ENCODE data around the gene ABCB9.
"Not testable (repeated sequence)": the region's sequence is repeated elsewhere in the genome, so short reads cannot be mapped to it uniquely, and the experiment has no call there.

ABCB9 gene

DNA sequence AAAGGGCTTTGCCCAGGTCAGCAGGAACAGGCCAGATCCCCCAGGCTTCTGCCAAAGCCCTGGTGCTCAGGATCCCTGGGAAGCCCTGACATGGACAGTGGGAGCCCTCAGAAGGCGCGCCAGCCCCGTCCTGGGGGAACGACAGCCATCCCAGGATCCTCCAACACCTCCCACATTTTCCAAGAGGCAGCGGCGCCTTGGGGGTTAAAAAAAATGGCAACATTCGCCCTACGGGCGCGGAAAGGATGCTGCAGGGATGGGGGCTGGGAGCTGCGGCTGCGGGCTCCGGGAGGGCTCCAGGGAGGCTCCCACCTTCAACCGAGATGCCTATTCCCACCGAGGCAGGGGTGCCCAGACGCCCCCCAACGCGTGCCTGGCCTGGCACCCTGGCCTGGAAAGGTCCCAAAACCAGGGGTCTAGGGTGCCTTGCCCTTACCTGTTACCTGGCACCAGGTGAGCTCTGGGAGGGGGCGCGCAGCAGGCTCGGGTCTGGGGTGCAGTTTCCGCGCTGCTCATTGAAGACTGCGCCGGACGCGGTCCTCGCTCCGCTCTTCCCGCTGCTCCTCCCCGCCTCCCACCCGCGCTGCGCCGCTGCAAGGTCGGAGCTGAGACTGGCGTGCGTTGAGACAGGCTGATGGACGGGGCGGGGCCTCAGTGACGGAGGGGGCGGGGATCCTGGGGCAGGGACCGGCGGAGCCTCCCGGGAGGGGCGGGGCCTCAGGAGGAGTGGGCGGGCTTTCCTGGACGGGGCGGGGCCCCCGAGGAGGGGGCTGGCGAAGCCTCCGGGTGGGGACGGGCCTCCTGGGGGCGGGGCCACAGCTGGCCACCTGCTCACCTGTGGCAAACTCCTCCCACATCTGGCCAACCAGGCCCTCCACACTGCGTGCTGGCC, at the start of gene ABCB9:
TSS of gene ABCB9 (minus strand) at position 613 of the 892 bp plus-strand sequence. CDS start 6,228 bp downstream, outside the sequence.
- peak; percentile 96 for DNase-seq

DNA sequence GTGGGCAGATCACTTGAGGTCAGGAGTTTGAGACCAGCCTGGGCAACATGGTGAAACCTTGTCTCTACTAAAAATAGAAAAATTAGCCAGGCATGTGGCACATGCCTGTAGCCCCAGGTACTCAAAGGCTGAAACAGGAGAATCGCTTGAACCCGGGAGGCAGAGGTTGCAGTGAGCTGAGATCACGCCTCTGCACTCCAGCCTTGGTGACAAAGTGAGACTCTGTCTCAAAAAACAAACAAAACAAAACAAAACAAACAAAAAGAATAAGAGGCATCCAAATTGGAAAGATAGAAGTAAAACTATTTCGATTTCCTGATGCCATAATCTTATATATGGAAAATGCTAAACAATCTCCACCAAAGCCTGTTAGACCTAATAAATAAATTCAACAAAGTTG, 48.2 kb upstream of the ABCB9 start:
- DNase-seq, result not testable (repeated sequence)

DNA sequence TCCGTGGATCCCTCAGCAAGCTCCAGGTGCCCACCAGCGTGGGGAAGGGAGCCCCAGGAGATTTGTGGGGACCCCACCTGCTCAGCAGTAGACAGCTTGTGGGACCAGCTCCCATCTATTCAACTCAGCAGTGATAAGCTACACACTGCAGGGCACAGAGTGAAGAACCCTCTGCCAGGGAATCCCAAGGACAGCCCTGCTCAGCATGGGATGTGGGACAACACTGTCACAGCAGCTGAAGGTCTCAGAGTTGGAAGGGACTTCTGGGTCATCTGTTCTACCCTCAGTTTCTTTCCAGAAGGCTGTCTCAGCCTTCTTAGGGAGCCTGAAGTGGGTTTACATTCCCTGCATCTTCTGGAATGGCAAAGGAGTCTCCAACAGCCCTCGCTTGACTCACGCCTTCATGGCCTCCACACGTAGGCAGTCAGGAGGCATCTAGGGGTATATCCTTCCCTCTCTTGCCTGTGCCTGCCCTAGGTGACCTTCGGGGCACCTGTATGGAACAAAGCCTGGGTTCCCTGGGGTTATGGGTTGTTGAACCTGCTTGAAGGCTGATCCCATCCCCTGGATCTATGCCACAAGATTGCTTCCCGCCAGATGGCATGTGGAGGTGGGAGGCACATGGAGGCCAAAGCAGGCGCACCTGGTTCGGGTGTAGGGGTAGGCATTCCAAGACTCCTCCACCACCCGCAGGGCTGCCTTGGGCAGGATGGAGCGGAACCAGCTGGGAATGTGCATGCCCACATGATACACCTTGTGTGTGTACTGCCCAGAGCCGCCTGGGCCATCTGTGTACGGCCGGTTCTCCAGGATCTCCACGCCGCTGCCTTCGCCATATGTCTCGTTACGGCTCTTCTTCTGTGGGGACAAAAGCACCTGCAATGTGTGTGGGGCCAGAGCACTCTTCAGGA, 47.2 kb upstream of the ABCB9 start:
- no peak for DNase-seq

DNA sequence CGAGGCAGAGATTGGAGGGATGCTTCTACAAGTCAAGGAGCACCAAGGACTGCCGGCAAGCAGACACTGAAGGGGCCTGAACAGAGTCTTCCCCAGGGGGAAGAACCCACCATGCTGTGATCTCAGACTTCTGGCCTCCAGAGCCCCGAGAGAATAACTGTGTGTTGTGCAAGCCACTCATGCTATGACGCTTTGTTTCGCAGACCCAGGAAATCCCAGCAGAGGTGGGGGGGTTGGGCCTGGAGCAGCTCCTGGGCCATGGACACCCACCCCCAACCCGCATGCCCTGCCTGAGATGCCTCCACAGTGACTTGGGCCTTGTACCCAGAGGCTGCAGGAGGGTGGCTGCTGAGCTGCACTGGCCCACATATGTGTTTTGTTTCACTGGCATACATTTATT, 45.4 kb upstream of the ABCB9 start:
- DNase-seq, result no peak

DNA sequence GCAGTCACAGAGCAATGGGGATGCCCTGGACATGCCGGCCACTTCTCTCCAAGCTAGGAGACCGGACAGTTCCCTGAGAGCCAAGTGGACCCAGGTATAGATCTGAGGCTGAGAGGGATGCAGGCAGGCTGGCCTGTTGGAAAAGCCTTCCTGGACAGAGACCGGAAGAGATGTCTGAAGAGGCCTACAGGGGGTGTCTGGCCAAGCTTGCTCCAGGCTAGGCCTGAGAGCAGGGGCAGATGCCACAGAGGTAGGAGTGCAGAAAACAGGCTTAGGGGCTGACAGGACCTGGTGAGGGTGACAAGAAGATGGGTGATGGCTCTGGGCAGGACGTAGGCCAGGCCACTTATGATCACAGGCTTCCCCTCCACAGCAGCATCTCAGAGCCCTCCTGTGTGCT, 44.4 kb upstream of the ABCB9 start:
- DNase-seq, result no peak

DNA sequence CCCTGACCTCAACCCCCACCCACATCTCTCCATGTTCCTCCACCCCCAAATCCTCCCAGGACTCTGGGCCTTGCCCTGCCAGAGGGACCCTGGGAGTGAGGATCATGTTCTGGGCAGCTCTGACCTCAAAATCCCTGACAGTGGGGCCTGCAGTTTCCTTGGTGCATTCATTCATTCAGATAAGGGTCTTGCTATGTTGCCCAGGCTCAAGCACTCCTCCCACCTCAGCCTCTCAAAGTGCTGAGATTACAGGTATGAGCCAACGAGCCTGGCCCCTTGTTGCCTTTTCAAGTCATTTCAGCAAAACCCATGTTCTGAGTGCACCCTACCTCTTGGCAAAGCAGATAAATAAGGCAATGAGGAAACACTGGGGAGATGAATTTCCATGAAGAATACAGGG, 43.8 kb upstream of the ABCB9 start:
- DNase-seq, result no peak

DNA sequence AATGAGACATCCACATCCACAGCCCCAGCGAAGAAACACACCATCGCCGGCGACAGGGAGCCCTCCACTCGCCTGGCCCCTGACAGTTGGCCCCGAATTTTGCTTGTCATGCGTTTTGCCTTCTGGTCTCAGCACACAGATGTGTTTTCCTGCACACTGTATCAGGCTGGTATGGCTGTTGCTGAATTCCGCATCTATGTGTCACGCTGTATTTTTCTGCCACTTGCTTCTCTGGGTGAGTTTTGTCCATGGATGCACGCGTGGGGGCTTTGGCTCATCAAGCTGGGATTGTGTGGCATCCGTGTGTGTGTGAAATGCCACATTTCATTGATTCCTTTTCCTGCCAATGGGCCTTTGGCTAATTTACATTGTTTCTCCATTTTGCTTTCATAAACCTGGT, 40.7 kb upstream of the ABCB9 start:
- no peak for DNase-seq

DNA sequence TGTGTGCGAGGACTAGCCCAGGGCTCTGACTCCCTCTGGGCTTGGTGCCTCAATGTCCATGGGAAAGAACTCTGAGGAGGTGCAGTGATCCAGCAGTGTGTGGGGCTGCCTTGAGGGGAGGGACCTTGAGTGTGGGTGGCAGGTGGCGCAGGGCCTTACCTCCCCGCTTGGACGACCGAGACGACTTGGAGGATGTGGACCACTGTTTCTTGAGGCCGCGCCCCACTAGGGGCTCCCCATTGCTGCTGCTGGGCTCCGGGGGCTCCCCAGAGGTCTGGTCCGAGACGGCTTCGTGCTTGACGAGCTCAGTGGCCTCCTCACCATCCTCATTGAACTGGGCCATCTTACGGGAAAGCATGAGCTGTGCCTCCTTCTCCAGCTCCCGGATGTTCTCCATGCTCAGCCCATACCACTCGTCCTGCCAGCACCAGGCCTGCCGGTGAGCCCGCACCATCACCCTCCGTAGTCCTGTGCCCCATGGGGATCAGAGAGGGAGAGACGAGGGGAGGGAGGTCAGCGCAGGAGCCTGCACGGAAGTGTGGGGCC, 38.9 kb upstream of the ABCB9 start:
- DNase-seq, result no peak

DNA sequence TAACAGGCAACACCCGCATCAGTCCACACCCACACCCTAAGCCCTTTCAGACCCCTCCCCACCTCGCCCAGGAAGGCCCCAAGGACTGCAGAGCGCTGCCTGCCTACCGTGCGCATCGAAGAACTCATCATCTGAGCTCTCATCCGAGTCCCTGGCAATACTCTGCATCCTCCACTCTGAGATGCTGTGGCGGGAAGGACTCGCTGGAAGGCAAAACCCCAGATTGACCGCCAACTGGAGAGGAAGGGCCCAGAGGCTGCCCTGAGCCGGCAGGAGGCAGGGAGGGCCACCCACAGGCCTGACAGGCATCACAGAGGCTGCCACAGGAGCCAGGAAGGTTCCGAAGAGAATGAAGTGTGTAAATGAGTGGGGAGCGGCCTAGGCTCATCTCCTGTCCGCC, 38.0 kb upstream of the ABCB9 start:
- no peak for DNase-seq

DNA sequence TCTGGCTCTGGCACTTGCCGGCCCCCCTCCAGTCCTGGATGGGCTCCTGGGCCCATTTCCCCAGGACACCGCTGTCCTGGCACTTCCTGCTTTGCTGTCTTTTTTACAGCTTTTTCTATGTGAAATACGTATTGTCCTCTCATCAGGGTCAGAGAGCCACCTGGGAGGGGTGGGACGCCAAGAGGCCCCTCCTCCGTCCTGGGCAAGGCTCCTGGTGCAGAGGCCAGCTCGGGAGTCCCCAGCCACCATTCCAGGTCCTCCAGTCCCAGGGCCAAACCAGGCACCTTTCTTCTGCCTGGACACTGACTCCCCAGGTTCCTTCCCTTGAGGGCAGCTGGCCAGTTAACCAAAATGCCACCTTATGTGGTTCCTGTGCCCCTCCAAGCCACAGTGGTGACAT, 37.0 kb upstream of the ABCB9 start:
- DNase-seq, result no peak

DNA sequence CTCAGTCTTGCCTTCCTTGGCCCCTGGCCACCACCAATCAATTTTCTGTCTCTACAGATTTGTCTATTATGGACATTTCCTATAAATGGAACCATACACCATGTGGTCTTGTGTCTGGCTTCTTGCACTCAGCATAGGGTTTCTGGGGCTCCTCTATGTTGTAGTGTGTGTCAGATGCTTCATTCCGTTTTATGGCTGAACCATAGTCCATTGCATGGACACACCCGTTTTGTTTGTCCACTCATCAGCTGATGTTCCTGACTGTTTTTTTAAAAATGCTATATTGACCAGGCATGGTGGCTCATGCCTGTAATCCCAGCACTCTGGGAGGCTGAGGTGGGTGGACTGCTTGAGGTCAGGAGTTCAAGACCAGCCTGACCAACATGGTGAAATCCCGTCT, 35.2 kb upstream of the ABCB9 start:
- DNase-seq, result no peak

DNA sequence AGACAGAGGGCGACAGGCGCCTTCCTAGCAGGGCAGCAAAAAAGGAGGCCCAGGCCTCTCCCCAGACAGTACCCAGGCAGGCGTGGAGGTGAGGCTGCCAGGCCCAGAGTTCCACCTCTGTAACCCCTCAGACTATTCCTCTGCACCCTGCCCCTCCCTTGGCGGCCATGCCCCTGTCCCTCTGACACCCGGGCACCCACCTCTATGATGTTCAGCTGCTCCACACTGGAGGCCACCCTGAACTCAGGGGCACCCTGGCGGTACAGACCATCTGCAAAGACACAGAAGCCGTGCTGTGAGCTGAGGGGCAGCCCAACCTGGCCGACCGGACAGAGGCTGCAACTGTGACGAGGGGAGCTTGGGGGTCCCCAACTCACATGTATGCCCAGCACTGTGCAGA, 34.3 kb upstream of the ABCB9 start:
- no peak for DNase-seq

DNA sequence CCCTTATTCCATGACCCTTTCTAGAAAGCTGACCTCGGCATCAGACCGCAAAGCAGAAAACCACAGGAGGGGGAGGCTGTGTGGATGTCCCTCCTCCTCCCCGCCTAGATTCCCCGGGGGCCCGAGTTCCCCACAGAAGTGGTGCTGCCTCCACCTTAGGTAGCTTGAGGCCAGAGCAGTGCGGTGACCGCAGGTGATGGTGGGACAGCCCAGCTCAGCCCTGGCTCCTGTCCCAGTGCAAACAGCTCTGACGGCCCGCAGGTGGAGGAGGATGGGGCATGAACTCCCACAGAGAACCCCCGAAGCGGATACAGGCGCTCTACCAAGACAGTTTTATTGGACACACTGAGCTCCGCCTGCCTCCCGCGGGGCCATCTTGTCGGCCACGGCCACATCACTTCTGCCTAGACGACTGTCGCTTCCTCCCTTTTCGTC, 33.7 kb upstream of the ABCB9 start:
- no peak for DNase-seq

DNA sequence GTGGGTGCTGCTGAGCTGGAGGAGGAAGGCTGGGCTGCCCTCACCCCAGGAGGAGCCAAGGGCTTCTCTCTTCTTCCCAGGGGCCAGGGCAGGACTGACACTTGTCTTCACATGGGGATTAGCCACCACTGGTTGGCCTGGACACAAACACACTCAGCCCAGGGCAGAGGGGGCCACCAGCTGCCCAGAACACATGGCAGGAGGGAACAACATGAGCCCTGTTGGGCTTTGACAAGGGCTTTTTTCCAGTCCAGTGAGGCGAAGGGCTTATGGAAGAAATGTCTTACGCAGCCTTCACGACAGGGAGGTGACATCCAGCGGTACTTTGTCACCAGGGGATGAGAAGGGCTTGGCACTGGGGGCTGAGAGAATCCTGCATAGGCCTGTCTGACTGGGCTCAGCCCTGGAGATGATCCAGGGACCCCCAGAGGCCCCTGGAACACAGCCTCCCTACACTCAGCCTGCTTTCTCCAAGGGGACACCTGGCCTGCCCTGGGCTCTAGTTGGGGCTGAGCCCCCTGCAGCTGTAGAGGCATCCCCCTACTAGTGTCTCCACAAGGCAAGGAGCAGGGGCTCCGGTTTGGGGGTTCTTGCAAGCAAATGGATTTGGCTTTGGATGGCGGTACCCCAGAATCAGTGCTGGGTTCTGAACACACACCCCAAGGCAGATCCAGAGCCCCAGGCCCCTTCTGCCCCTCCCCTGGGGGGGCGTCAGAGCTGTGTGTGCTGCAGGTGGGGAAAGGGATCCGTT, 33.1 kb upstream of the ABCB9 start:
- no peak for DNase-seq

DNA sequence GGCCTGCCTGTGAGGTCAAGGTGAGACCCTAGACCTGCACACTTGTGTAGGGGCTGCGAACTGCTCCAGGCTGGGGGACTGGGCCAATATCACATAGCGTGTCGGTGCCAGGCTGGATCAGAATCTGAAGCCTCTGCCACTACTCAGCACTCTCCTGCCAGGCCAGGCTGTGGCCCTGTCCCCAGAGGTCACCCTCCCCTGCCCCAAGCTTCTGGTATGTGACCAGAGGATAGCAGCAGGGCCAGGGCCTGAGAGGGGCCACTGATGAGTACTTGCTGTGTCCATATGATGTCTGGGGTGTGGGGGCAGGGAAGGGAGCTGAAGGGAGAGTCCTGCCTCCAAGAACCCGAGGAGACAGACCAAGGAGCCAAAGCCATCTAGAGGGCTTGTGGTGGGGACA, 32.1 kb upstream of the ABCB9 start:
- no peak for DNase-seq

DNA sequence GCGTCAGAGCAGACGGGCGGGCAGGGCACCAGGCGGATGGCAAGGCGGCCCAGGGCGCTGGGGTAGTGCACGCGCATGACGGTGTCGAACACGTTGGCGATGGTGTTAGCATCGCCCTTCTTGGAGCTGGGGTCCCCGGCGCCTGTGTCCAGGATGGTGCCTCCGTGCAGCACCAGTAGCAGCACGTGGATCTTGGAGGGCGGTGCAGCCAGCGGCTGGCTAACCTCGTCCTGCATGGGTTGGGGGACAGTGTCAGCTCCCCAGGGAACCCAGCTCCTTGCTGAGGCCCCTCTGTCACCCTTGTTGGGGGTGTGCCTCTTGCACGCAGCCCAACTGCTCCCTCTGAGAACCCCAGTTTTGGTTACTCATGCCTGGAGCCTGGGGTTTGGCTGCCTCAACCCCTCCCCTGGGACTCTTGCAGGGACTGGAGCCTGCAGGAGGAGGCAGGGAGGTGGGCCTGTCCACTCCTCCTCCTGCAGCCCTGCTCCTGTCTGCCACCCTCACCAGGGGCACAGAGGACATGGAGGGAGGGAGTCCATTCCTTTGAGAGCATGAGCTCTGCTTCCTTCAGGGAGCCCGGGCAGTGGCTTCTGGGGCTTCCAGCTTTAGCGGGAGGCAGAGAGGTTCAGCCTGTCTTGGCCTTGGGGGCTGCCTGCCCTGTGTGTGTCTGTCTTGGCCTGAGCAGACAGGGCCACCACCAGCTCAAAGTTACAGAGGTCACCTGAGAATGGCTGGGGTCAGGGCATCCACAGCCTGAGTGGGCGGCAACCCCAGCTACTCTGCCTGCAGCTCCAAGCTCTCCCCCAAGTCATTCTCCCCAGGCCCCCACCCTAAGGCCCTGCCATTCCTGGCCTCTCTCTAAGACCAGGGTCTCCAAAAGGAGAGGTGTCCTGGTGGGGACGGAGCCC, 31.3 kb upstream of the ABCB9 start:
- no peak for DNase-seq

DNA sequence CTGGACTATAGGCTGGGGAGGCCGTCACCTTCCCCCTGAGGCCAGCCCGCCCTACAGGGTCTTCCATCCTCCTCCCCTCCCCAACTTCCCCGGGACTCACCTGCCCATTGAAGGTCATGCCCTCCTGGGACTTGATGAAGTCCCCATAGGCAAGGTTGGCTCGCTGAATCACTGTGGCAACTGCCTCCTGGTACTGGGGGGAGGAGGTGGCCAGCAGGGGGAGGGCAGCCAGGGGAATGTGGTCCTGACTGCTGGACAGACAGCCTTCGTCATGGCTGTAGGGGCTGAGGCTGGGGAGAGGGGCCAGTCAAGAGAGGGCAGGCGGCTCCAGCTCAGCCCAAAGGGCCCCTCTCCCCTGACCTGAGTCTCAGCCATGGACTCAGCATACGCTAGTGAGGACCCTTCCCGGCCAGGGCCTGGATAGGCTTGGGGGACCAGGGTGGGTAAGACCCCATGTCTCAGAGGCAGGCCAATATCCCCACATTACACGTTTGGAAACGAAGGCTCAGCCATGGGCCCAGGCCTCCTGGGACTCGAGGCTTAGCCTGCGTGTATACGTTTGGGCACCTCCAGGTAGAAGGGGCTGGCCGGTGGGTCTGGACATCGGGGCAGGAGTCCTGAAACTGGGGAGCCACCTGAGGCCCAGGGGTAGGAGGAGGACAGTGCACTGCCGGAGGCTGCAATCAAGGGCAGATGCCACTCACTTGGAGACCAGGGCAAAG, 30.5 kb upstream of the ABCB9 start:
- DNase-seq, result no peak

DNA sequence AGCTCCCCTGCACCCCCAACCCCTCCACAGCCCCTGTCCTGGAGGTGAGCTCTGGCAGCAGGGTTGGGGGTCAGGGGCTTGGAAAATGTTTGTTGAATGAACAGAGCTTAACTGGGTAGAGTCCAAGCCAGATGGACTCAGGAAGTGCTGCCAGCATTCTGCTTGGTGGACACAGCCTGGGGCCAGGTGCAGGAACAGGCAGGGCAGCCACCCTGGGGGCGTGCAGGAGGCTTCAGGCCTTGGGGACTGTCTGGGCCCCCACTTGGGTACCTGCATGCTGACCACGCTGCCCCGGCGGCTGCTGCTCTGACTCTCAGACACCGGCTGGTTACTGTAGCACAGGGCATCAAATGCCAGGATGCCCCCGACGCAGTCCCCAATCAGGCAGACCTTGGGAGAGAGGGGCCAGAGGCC, 29.9 kb upstream of the ABCB9 start:
- DNase-seq, result no peak

DNA sequence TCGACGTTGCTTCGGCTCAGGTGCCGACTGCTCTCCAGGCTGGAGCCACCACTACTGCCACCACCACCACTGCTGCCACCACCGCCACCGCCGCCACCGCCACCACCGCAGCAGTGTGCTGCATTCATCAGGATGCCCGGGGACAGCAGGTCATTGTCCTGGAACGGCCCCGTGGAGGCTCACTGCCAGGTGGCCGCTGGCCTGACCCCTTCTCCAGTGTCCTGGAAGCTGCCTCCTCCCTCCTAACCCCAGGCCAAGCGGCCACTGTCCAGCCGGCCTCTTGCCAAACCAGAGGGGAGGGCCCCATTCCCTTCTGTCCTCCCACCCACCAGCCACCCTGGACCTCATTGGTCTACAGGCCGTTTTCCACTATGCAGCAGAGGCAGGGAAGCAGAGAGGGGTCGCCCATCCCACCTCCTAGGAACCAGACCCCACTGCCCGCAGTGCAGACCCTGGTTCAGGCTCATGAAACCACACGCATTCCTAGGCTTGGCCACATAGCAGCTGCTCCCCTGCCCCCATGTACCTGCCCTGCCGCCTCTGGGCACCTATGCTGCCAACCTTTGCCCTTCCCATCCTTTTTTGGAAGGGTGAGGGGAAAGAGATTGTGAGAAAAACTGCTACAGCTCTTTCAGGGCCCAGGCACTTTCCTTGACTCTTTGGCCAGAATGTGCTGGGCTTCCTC, 29.4 kb upstream of the ABCB9 start:
- DNase-seq, result no peak

DNA sequence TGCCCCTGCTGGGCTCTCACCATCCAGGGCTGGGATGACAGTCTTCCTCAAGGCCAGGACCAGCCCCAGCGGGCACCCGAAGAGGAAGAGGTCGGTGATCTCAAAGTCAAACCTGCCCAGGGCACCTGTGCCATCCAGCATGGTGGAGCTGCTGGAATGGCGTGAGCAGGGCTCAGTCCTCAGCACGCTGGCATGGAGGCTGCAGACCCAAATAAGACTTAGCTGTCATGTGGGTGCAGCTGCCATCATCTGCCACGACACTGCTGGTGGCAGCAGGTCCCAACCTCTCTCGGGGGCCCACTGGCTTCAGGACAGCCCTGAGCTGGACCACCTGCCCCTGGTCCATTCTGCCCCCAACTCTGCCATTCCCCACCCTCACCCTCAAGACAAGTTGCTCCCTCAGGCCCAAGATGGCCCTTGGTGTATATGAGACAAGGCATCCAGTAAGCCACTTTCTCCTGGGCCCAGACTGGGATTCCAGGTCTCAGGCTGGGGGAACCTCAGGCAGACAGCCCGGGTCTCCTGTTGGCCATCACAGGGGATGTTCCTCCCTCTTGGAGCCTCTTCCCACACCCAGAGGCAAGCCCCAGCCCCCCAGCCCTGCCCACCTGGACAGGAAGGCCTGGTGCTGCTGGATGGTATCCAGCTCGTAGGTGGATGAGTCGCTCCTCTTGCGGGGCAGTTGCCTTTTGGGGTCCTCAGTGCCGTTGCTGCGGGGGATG, 28.7 kb upstream of the ABCB9 start:
- DNase-seq, result no peak
